Neuronal stem cell (in vitro differentiated cells): Measurements from ENCODE around the gene ITGBL1.

Experiments
- DNase-seq: peaks from one replicate; pipeline ENCODE4 v3.0.0-alpha.2; 2013; ENCODE audit warnings: low spot score
- H2AFZ ChIP-seq: one replicate; pipeline ENCODE4 v1.6.1; 2013; ENCODE audit warnings: mild to moderate bottlenecking, low read length, inconsistent platforms
- H2AK5ac ChIP-seq: 2 replicates; pipeline ENCODE4 v1.6.1; 2013; ENCODE audit warnings: low read depth, mild to moderate bottlenecking, inconsistent platforms, low read length, moderate library complexity, mixed read lengths
- H2BK120ac ChIP-seq: 2 replicates; pipeline ENCODE4 v1.6.1; 2013; ENCODE audit warnings: low read depth, mild to moderate bottlenecking, inconsistent platforms, low read length, moderate library complexity, mixed read lengths
- H2BK12ac ChIP-seq: one replicate; pipeline ENCODE4 v1.6.1; 2013; ENCODE audit warnings: low read length, inconsistent platforms
- H2BK15ac ChIP-seq: 2 replicates; pipeline ENCODE4 v1.6.1; 2013; ENCODE audit warnings: mild to moderate bottlenecking, low read length, inconsistent platforms, mixed read lengths
- H2BK5ac ChIP-seq: one replicate; pipeline ENCODE4 v1.6.1; 2013; ENCODE audit warnings: inconsistent platforms, mild to moderate bottlenecking, low read length, moderate library complexity
- H3K14ac ChIP-seq: one replicate; pipeline ENCODE4 v1.6.1; 2013; ENCODE audit warnings: low read length, inconsistent platforms
- H3K18ac ChIP-seq: 2 replicates; pipeline ENCODE4 v1.6.1; 2013; ENCODE audit warnings: low read length, inconsistent platforms
- H3K23ac ChIP-seq: 2 replicates; pipeline ENCODE4 v1.6.1; 2013; ENCODE audit warnings: low read depth, mild to moderate bottlenecking, mixed read lengths, low read length, inconsistent platforms; ENCODE audit not compliant: poor library complexity
- H3K27ac ChIP-seq: replicated peaks from 3 replicates; pipeline ENCODE4 v1.5.1; 2013; ENCODE audit warnings: low read length, inconsistent platforms
- H3K27me3 ChIP-seq, 3 experiments: 2 replicates each; pipeline ENCODE4 v1.6.1; 2013; ENCODE audit warnings: low read length in 3 of 3, mild to moderate bottlenecking in 2 of 3, inconsistent platforms in 1 of 3, low read depth in 1 of 3, mixed read lengths in 1 of 3, moderate library complexity in 1 of 3; ENCODE audit not compliant: control insufficient read depth in 3 of 3, insufficient read depth in 3 of 3
- H3K36me3 ChIP-seq, 2 donors: replicated peaks in 1 of 2; 2 replicates each; pipeline ENCODE4 v1.6.1; 2013; ENCODE audit warnings: low read length in 2 of 2; ENCODE audit not compliant: control insufficient read depth in 2 of 2, insufficient read depth in 2 of 2
- H3K4ac ChIP-seq: 2 replicates; pipeline ENCODE4 v1.6.1; 2013; ENCODE audit warnings: inconsistent platforms, mild to moderate bottlenecking, low read length, moderate library complexity
- H3K4me1 ChIP-seq, 2 donors: 1 replicate in 1 of 2; 2 replicates in 1 of 2; pipeline ENCODE4 v1.6.1; 2013; ENCODE audit warnings: low read length in 2 of 2, low read depth in 1 of 2; ENCODE audit not compliant: control insufficient read depth in 2 of 2, insufficient read depth in 1 of 2
- H3K4me2 ChIP-seq: one replicate; pipeline ENCODE4 v1.6.1; 2013; ENCODE audit warnings: mild to moderate bottlenecking, low read length, inconsistent platforms; ENCODE audit not compliant: insufficient read depth, poor library complexity, severe bottlenecking
- H3K4me3 ChIP-seq, 2 donors: 2 replicates each; pipeline ENCODE4 v1.5.1; 2013; ENCODE audit warnings: low read length in 2 of 2, mild to moderate bottlenecking in 2 of 2, inconsistent platforms in 1 of 2, moderate library complexity in 1 of 2
- H3K79me1 ChIP-seq: one replicate; pipeline ENCODE4 v1.6.1; 2013; ENCODE audit warnings: low read depth, mild to moderate bottlenecking, inconsistent platforms, low read length, moderate library complexity
- H3K9ac ChIP-seq: one replicate; pipeline ENCODE4 v1.6.1; 2013; ENCODE audit warnings: mild to moderate bottlenecking, low read depth, low read length, inconsistent platforms; ENCODE audit not compliant: poor library complexity
- H3K9me3 ChIP-seq, 2 donors: replicated peaks in 1 of 2; 2 replicates each; pipeline versions ENCODE3 to v1.6.1; 2013; ENCODE audit warnings: low read length in 2 of 2, mild to moderate bottlenecking in 2 of 2, inconsistent platforms in 1 of 2, low read depth in 1 of 2, mixed read lengths in 1 of 2, moderate library complexity in 1 of 2; ENCODE audit not compliant: control insufficient read depth in 2 of 2, insufficient read depth in 1 of 2
- H4K8ac ChIP-seq: one replicate; pipeline ENCODE4 v1.6.1; 2013; ENCODE audit warnings: low read depth, mild to moderate bottlenecking, inconsistent platforms, low read length, moderate library complexity
- H4K91ac ChIP-seq: one replicate; pipeline ENCODE4 v1.6.1; 2013; ENCODE audit warnings: low read length, low read depth, mild to moderate bottlenecking, inconsistent platforms; ENCODE audit not compliant: poor library complexity
- WGBS, 2 donors: extraction: QIAGEN DNeasy Blood & Tissue Kit; methylation state at CpG; one replicate each; pipeline ENCODE4 v1.1.7; 2013; ENCODE audit warnings: missing lambda C conversion rate in 2 of 2, mixed read lengths in 1 of 2; ENCODE audit not compliant: insufficient read length in 2 of 2, insufficient replicate concordance in 1 of 2; ENCODE audit errors: extremely low coverage in 2 of 2; 5-methylcytosine and 5-hydroxymethylcytosine counted together

ITGBL1 gene

DNA sequence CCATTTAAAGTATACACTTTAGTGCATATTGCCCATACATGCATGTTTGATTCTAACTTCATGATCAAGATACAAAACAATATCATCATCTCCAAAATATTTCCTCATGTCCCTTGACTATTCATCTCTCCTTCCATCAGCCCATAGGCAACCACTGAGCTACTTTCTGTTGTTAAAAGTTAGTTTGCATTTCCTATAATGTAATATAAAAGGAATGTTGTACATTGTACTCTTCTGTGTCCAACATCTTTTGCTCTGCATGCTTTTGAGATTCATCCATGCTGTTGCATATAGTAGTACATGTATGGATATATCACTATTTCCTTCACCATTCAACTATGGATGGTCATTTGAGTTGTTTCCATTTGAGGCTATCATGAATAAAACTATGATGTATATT is 74.7 kb downstream of the ITGBL1 start:
- no peak overlapping the region for H2BK5ac ChIP-seq
- H2AK5ac ChIP-seq = no peak overlapping the region
- H2BK15ac ChIP-seq = no peak overlapping the region
- H4K8ac ChIP-seq = no peak overlapping the region
- no peak overlapping the region for H3K4me3 ChIP-seq
- no peak overlapping the region for H2BK12ac ChIP-seq
- H3K27ac ChIP-seq = no peak overlapping the region
- H3K9me3 ChIP-seq = no peaks in the 10 kb centered on the region
- no peak overlapping the region for H3K18ac ChIP-seq
- no peak overlapping the region for H3K4ac ChIP-seq
- no peaks in the 10 kb centered on the region for H3K27me3 ChIP-seq
- no peak for DNase-seq
- H3K36me3 ChIP-seq = no peaks in the 10 kb centered on the region
- no peak overlapping the region for H3K9ac ChIP-seq
- H3K79me1 ChIP-seq = no peaks in the 10 kb centered on the region
- H4K91ac ChIP-seq = no peak overlapping the region
- no peak overlapping the region for H2BK120ac ChIP-seq
- no peak overlapping the region for H3K23ac ChIP-seq
- no peak overlapping the region for H3K4me2 ChIP-seq
- no peaks in the 10 kb centered on the region for H3K4me1 ChIP-seq
- no peak overlapping the region for H2AFZ ChIP-seq
- H3K14ac ChIP-seq = no peak overlapping the region

DNA sequence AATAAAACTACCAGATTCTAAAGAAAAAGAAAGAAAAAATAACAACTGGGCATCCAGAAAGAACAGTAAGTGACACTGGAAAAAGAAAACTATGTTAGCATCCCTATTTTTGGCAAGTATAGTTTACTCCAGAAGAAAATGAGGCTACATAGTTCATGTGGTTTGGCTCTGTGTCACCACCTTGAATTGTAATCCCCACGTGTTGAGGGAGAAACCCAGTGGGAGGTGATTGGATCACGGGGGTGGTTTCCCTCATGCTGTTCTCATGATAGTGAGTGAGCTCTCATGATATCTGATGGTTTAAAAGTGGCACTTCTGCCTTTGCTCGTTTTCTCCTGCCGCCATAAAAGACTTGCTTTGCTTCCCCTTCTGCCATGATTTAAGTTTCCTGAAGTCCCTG is 76.9 kb downstream of the ITGBL1 start:
- no peak overlapping the region for H2BK12ac ChIP-seq
- no peak overlapping the region for H3K23ac ChIP-seq
- no peaks in the 10 kb centered on the region for H3K27me3 ChIP-seq
- H3K4me2 ChIP-seq = no peak overlapping the region
- no peak overlapping the region for H3K27ac ChIP-seq
- no peaks in the 10 kb centered on the region for H3K9me3 ChIP-seq
- no peak overlapping the region for H4K91ac ChIP-seq
- no peaks in the 10 kb centered on the region for H3K4me1 ChIP-seq
- H2AK5ac ChIP-seq = no peak overlapping the region
- no peak overlapping the region for H3K9ac ChIP-seq
- DNase-seq = no peak
- H2BK120ac ChIP-seq = no peak overlapping the region
- no peak overlapping the region for H3K4ac ChIP-seq
- H2BK5ac ChIP-seq = no peak overlapping the region
- WGBS, 2 donors = no CpG with 5 or more reads among the region's 4 CpGs
- H2AFZ ChIP-seq = peak overlapping the region; percentile 4
- no peaks in the 10 kb centered on the region for H3K79me1 ChIP-seq
- no peaks in the 10 kb centered on the region for H3K36me3 ChIP-seq
- no peak overlapping the region for H2BK15ac ChIP-seq
- no peak overlapping the region for H3K18ac ChIP-seq
- no peak overlapping the region for H4K8ac ChIP-seq
- no peak overlapping the region for H3K14ac ChIP-seq
- no peak overlapping the region for H3K4me3 ChIP-seq

DNA sequence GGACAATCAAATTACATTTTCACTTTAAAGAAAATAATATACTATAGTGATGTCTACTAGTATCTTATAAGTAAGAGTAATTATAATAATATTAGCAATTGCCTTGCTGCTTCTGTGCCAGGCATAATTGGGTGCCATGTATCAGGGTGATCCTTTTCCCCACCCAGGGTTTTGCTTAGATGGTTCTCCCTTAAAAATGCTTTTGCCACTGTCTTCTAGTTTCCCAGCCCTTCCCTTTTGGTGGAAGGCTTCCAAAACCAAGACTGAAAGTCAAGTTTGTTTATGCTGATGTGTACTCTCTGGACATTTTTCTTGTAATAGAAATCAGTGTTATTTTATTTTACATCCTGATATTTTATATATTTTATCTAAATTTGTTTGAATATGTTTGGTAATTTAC is 77.8 kb downstream of the ITGBL1 start:
- H3K9me3 ChIP-seq = no peaks in the 10 kb centered on the region
- no peak overlapping the region for H3K14ac ChIP-seq
- no peak overlapping the region for H2BK15ac ChIP-seq
- H3K9ac ChIP-seq = no peak overlapping the region
- H2BK120ac ChIP-seq = no peak overlapping the region
- no peak overlapping the region for H3K4ac ChIP-seq
- DNase-seq = no peak
- H3K36me3 ChIP-seq = no peaks in the 10 kb centered on the region
- H3K79me1 ChIP-seq = no peaks in the 10 kb centered on the region
- H2BK5ac ChIP-seq = no peak overlapping the region
- H3K18ac ChIP-seq = no peak overlapping the region
- no peak overlapping the region for H3K4me2 ChIP-seq
- no peak overlapping the region for H4K91ac ChIP-seq
- H3K27ac ChIP-seq = no peak overlapping the region
- no peak overlapping the region for H4K8ac ChIP-seq
- H2AK5ac ChIP-seq = no peak overlapping the region
- H2BK12ac ChIP-seq = no peak overlapping the region
- H3K23ac ChIP-seq = no peak overlapping the region
- H3K27me3 ChIP-seq = no peaks in the 10 kb centered on the region
- no peak overlapping the region for H2AFZ ChIP-seq
- no peak overlapping the region for H3K4me3 ChIP-seq
- no peaks in the 10 kb centered on the region for H3K4me1 ChIP-seq

DNA sequence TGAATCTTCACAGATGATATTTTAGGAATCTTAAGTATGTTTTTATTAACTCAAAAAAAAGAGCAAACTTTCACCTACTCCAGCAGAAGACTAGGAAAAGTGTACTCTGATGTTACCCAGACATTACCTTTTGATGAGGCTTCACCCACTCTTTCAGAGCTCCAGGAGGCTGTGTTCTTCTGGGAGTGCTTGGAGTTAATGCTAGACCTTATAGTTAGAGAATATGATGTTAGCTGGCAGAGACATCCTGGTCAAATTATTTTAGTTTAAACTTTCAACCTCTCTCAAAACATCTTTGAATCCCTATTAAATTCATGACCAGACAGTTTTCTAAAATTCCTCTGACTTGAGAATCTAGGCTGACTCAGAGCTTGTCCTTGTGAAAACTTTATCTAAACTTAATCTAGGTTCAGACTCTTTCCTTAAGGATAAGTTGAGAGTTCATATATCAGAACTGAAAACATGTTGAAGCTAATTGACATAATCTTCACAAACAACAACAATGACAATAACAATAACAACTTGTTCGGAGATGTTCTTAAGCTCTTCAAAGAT is 82.8 kb downstream of the ITGBL1 start:
- Histone ChIP-seq H2AFZ (no peak overlapping the region), H3K9me3 (no peaks in the 10 kb centered on the region), H2AK5ac (no peak overlapping the region), H2BK120ac (no peak overlapping the region), H3K9ac (no peak overlapping the region), H2BK15ac (no peak overlapping the region), H4K91ac (no peak overlapping the region), H3K4me3 (no peak overlapping the region), H4K8ac (no peak overlapping the region), H3K14ac (no peak overlapping the region), H3K79me1 (no peaks in the 10 kb centered on the region), H3K4me2 (no peak overlapping the region), H3K27ac (no peak overlapping the region), H3K23ac (no peak overlapping the region), H3K27me3 (no peaks in the 10 kb centered on the region), H3K4me1 (no peaks in the 10 kb centered on the region), H3K36me3 (no peaks in the 10 kb centered on the region), H2BK5ac (no peak overlapping the region), H3K18ac (no peak overlapping the region), H2BK12ac (no peak overlapping the region), H3K4ac (no peak overlapping the region)
- no CpG with 5 or more reads among the region's 1 CpG for WGBS, 2 donors
- no peak for DNase-seq
